HUES64 (cell line): ENCODE data around the gene GRB10.

Experiments
- H3K27ac ChIP-seq: 2 replicates; pipeline ENCODE4 v1.7.0; 2013; ENCODE audit warnings: low read depth, low read length, inconsistent platforms
- H3K27me3 ChIP-seq: 2 replicates; pipeline ENCODE4 v1.6.1; 2013; ENCODE audit warnings: mild to moderate bottlenecking, low read length; ENCODE audit not compliant: insufficient read depth
- H3K36me3 ChIP-seq: 2 replicates; pipeline ENCODE4 v1.6.1; 2013; ENCODE audit warnings: mild to moderate bottlenecking, low read length; ENCODE audit not compliant: insufficient read depth
- H3K4me1 ChIP-seq: 2 replicates; pipeline ENCODE4 v1.6.1; 2013; ENCODE audit warnings: mild to moderate bottlenecking, low read length, moderate library complexity; ENCODE audit not compliant: insufficient read depth
- H3K4me3 ChIP-seq: 2 replicates; pipeline ENCODE4 v1.5.1; 2013; ENCODE audit warnings: mild to moderate bottlenecking, low read length, moderate library complexity
- H3K9ac ChIP-seq: 2 replicates; pipeline ENCODE4 v1.6.1; 2013; ENCODE audit warnings: mild to moderate bottlenecking, low read depth, low read length
- H3K9me3 ChIP-seq: 2 replicates; pipeline ENCODE4 v1.6.1; 2013; ENCODE audit warnings: low read depth, low read length; ENCODE audit not compliant: insufficient read depth
- WGBS: fragments of 150-250, 120-280 bp; methylation state at CpG from one replicate; pipeline ENCODE4 v1.1.7; 2013; ENCODE audit warnings: missing lambda C conversion rate; 5-methylcytosine and 5-hydroxymethylcytosine counted together

Gene GRB10

GRCh38 chr7:50664937-50665336 is 117.8 kb downstream of the GRB10 start:
- Histone ChIP-seq H3K9ac (no peak overlapping the region), H3K4me1 (no peaks in the 10 kb centered on the region), H3K27me3 (no peaks in the 10 kb centered on the region), H3K4me3 (no peak overlapping the region), H3K36me3 (peaks cover 46% of the 10 kb centered on the region), H3K27ac (no peak overlapping the region), H3K9me3 (no peaks in the 10 kb centered on the region)
- WGBS: 92% methylated on average over 3 of the region's 4 CpGs

GRCh38 chr7:50664461-50664922 is 118.2 kb downstream of the GRB10 start:
- no peak overlapping the region for H3K27ac ChIP-seq
- H3K36me3 ChIP-seq: peaks cover 42% of the 10 kb centered on the region
- H3K4me3 ChIP-seq: no peak overlapping the region
- H3K27me3 ChIP-seq: no peaks in the 10 kb centered on the region
- no peaks in the 10 kb centered on the region for H3K4me1 ChIP-seq
- H3K9me3 ChIP-seq: no peaks in the 10 kb centered on the region
- H3K9ac ChIP-seq: no peak overlapping the region
- WGBS: 92% methylated on average over 9 of the region's 9 CpGs

- Histone ChIP-seq H3K9ac (no peak overlapping the region), H3K4me1 (no peaks in the 10 kb centered on the region), H3K27ac (no peak overlapping the region), H3K9me3 (no peaks in the 10 kb centered on the region), H3K4me3 (no peak overlapping the region), H3K27me3 (no peaks in the 10 kb centered on the region), H3K36me3 (peaks cover 40% of the 10 kb centered on the region)
- 96% methylated on average over 8 of the region's 8 CpGs for WGBS
Measured at GRCh38 chr7:50663396-50664102, 119.1 kb downstream of the GRB10 start.

- H3K36me3 ChIP-seq: peaks cover 36% of the 10 kb centered on the region
- no peak overlapping the region for H3K4me3 ChIP-seq
- no peaks in the 10 kb centered on the region for H3K9me3 ChIP-seq
- no peaks in the 10 kb centered on the region for H3K4me1 ChIP-seq
- no peak overlapping the region for H3K9ac ChIP-seq
- H3K27me3 ChIP-seq: no peaks in the 10 kb centered on the region
- 97% methylated on average over 2 of the region's 2 CpGs for whole genome bisulfite sequencing
- no peak overlapping the region for H3K27ac ChIP-seq
Measured at GRCh38 chr7:50662996-50663395, 119.7 kb downstream of the GRB10 start.

- no peak overlapping the region for H3K9ac ChIP-seq
- H3K27ac ChIP-seq: no peak overlapping the region
- H3K9me3 ChIP-seq: no peaks in the 10 kb centered on the region
- H3K27me3 ChIP-seq: no peaks in the 10 kb centered on the region
- no peaks in the 10 kb centered on the region for H3K4me1 ChIP-seq
- 94% methylated on average over 4 of the region's 4 CpGs for WGBS
- H3K4me3 ChIP-seq: no peak overlapping the region
- peaks cover 32% of the 10 kb centered on the region for H3K36me3 ChIP-seq
Measured at GRCh38 chr7:50662041-50662694, 120.5 kb downstream of the GRB10 start.

GRCh38 chr7:50661345-50662040 is 121.2 kb downstream of the GRB10 start:
- Histone ChIP-seq H3K4me3 (no peak overlapping the region), H3K27me3 (no peaks in the 10 kb centered on the region), H3K27ac (no peak overlapping the region), H3K36me3 (peaks cover 31% of the 10 kb centered on the region), H3K9ac (no peak overlapping the region), H3K4me1 (no peaks in the 10 kb centered on the region), H3K9me3 (no peaks in the 10 kb centered on the region)
- WGBS: 83% methylated on average over 9 of the region's 9 CpGs

- 94% methylated on average over 5 of the region's 5 CpGs for WGBS
- Histone ChIP-seq H3K4me1 (no peaks in the 10 kb centered on the region), H3K27me3 (no peaks in the 10 kb centered on the region), H3K36me3 (peaks cover 31% of the 10 kb centered on the region), H3K9me3 (no peaks in the 10 kb centered on the region), H3K9ac (no peak overlapping the region), H3K4me3 (no peak overlapping the region), H3K27ac (no peak overlapping the region)
Measured at GRCh38 chr7:50660830-50661175, 121.9 kb downstream of the GRB10 start.

- no peaks in the 10 kb centered on the region for H3K27me3 ChIP-seq
- no peak overlapping the region for H3K9ac ChIP-seq
- H3K27ac ChIP-seq: no peak overlapping the region
- H3K4me1 ChIP-seq: no peaks in the 10 kb centered on the region
- no peak overlapping the region for H3K4me3 ChIP-seq
- 93% methylated on average over 30 of the region's 30 CpGs for WGBS
- H3K9me3 ChIP-seq: no peaks in the 10 kb centered on the region
- peaks cover 31% of the 10 kb centered on the region for H3K36me3 ChIP-seq
Measured at GRCh38 chr7:50660040-50660829, 122.5 kb downstream of the GRB10 start.

GRCh38 chr7:50659329-50659965 is 123.2 kb downstream of the GRB10 start:
- H3K4me1 ChIP-seq: no peaks in the 10 kb centered on the region
- peaks cover 31% of the 10 kb centered on the region for H3K36me3 ChIP-seq
- 94% methylated on average over 17 of the region's 17 CpGs for WGBS
- no peak overlapping the region for H3K4me3 ChIP-seq
- no peaks in the 10 kb centered on the region for H3K9me3 ChIP-seq
- no peaks in the 10 kb centered on the region for H3K27me3 ChIP-seq
- no peak overlapping the region for H3K9ac ChIP-seq
- no peak overlapping the region for H3K27ac ChIP-seq

GRCh38 chr7:50658696-50659095 is 124.0 kb downstream of the GRB10 start:
- no peak overlapping the region for H3K9ac ChIP-seq
- no peak overlapping the region for H3K27ac ChIP-seq
- H3K36me3 ChIP-seq: peaks cover 29% of the 10 kb centered on the region
- 96% methylated on average over 11 of the region's 11 CpGs for WGBS
- no peaks in the 10 kb centered on the region for H3K9me3 ChIP-seq
- no peaks in the 10 kb centered on the region for H3K27me3 ChIP-seq
- no peak overlapping the region for H3K4me3 ChIP-seq
- H3K4me1 ChIP-seq: no peaks in the 10 kb centered on the region
